Smooth muscle cell (in vitro differentiated cells): ENCODE measurements around the gene SHROOM3. TPM values are rescaled to one million over a fixed set of nuclear protein-coding genes. Genes with fewer than 3 reads are reported as not detected.

Source experiments
- DNase-seq: peaks from one replicate; lab custom pipeline; 2025; ENCODE audit not compliant: unreplicated experiment; lab: John Stamatoyannopoulos, UW
- H2AFZ ChIP-seq: fragments of 200-600 bp; sonication (generic); 2 replicates; pipeline ENCODE4 v1.6.0; 2016; ENCODE audit warnings: antibody characterized with exemption, low read depth, mild to moderate bottlenecking
- H3F3A ChIP-seq: fragments of 200-600 bp; sonication (generic); 2 replicates; pipeline ENCODE4 v1.6.0; 2017; ENCODE audit warnings: antibody characterized with exemption, low read depth
- H3K27ac ChIP-seq: fragments of 200-600 bp; sonication (generic); 2 replicates; pipeline ENCODE4 v1.5.1; 2016; ENCODE audit warnings: low read depth, mild to moderate bottlenecking
- H3K27me3 ChIP-seq: fragments of 200-600 bp; sonication (generic); 2 replicates; pipeline ENCODE4 v1.6.1; 2016; ENCODE audit warnings: low read depth, mild to moderate bottlenecking
- H3K36me3 ChIP-seq: fragments of 200-600 bp; sonication (generic); 2 replicates; pipeline ENCODE4 v1.5.1; 2016; ENCODE audit warnings: low read depth
- H3K4me1 ChIP-seq: fragments of 200-600 bp; sonication (generic); 2 replicates; pipeline ENCODE4 v1.5.1; 2016; ENCODE audit warnings: low read depth
- H3K4me2 ChIP-seq: fragments of 200-600 bp; sonication (generic); 2 replicates; pipeline ENCODE4 v1.6.0; 2016; ENCODE audit warnings: mild to moderate bottlenecking
- H3K4me3 ChIP-seq: fragments of 200-600 bp; sonication (generic); 2 replicates; pipeline ENCODE4 v1.5.1; 2016; ENCODE audit warnings: mild to moderate bottlenecking
- H3K79me2 ChIP-seq: fragments of 200-600 bp; sonication (generic); 2 replicates; pipeline ENCODE4 v1.6.0; 2016; ENCODE audit warnings: low read depth, mild to moderate bottlenecking
- H3K9ac ChIP-seq: fragments of 200-600 bp; sonication (generic); 2 replicates; pipeline ENCODE4 v1.6.0; 2016; ENCODE audit warnings: low read depth
- H3K9me3 ChIP-seq: fragments of 200-600 bp; sonication (generic); replicated peaks from 2 replicates; pipeline ENCODE4 v1.5.1; 2016; ENCODE audit warnings: low read depth
- H4K20me1 ChIP-seq: fragments of 200-600 bp; sonication (generic); 2 replicates; pipeline ENCODE4 v1.6.0; 2016; ENCODE audit warnings: low read depth
- WGBS: methylation state at CpG from one replicate; pipeline ENCODE4 v1.1.7; 2016; ENCODE audit warnings: low lambda C conversion rate; 5-methylcytosine and 5-hydroxymethylcytosine counted together
- polyA plus RNA-seq: library from polyadenylated mRNA; unstranded; fragments of >200 nt; fragmentation: Nextera tagmentation; extraction: Ambion mirVana; gene quantifications from 2 replicates; pipeline ENCODE4 v1.2.1, GENCODE V29; 2016
- total RNA-seq: library from RNA; depleted of rRNA; stranded (reverse); fragments of >200 nt; gene quantifications from 2 replicates; pipeline ENCODE4 v1.2.3, GENCODE V29; 2014
- TF ChIP-seq, protein P1 (sequence below): fragments of 200-600 bp; sonication (generic); IDR thresholded peaks from 2 replicates; pipeline ENCODE4 v1.5.1; 2017; ENCODE audit warnings: borderline replicate concordance, mild to moderate bottlenecking, antibody characterized with exemption; ENCODE audit not compliant: insufficient read depth, poor library complexity, severe bottlenecking

SHROOM3 gene
- total and polyA plus RNA-seq, 2 experiments from 2014 or later = 10.0 to 31.9 TPM

DNA sequence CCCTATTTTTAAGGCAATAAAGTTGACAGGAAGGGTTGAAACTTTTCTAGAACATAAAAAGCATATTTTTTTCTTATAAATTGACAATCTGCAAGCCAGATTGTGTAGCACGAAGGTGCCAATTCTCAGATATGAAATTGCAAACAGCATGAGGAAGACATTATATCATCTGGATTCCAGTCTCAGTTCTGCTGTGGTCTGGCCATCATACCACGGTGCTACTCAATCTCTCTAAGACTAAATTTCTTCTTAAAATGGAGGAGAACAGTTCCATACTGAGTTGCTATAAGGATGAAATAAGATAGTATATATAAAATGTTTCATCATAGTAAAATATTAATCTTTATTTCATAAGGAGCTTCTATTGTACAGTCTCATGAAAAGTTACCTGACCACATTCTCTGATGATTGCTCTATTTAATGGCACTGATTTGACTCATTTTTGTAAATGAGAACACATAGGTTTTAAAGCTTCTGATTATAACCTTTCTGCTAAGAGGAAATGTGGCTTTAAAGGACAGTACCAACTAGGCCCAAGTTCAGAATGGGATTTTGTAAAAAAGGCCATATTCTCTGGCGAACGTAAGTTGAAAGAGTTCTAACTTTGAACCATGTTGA is 127.9 kb downstream of the SHROOM3 start:
- DNase-seq = no peak
- 80% methylated on average over 4 of the region's 4 CpGs for WGBS
- H3K4me3 ChIP-seq = no peak overlapping the region
- no peaks in the 10 kb centered on the region for H3K79me2 ChIP-seq
- H3K4me2 ChIP-seq = peak overlapping the region; percentile 64
- peak overlapping the region; percentile 87 for H3K27ac ChIP-seq
- H4K20me1 ChIP-seq = no peaks in the 10 kb centered on the region
- H3K4me1 ChIP-seq = peaks cover 37% of the 10 kb centered on the region
- peak overlapping the region; percentile 33 for H3K9ac ChIP-seq
- H3F3A ChIP-seq = no peaks in the 10 kb centered on the region
- H3K36me3 ChIP-seq = no peaks in the 10 kb centered on the region
- peak overlapping the region; percentile 38 for H2AFZ ChIP-seq
- H3K9me3 ChIP-seq = no peaks in the 10 kb centered on the region
- no peaks in the 10 kb centered on the region for H3K27me3 ChIP-seq
- TF ChIP-seq, protein P1, sequence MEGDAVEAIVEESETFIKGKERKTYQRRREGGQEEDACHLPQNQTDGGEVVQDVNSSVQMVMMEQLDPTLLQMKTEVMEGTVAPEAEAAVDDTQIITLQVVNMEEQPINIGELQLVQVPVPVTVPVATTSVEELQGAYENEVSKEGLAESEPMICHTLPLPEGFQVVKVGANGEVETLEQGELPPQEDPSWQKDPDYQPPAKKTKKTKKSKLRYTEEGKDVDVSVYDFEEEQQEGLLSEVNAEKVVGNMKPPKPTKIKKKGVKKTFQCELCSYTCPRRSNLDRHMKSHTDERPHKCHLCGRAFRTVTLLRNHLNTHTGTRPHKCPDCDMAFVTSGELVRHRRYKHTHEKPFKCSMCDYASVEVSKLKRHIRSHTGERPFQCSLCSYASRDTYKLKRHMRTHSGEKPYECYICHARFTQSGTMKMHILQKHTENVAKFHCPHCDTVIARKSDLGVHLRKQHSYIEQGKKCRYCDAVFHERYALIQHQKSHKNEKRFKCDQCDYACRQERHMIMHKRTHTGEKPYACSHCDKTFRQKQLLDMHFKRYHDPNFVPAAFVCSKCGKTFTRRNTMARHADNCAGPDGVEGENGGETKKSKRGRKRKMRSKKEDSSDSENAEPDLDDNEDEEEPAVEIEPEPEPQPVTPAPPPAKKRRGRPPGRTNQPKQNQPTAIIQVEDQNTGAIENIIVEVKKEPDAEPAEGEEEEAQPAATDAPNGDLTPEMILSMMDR = no peak

DNA sequence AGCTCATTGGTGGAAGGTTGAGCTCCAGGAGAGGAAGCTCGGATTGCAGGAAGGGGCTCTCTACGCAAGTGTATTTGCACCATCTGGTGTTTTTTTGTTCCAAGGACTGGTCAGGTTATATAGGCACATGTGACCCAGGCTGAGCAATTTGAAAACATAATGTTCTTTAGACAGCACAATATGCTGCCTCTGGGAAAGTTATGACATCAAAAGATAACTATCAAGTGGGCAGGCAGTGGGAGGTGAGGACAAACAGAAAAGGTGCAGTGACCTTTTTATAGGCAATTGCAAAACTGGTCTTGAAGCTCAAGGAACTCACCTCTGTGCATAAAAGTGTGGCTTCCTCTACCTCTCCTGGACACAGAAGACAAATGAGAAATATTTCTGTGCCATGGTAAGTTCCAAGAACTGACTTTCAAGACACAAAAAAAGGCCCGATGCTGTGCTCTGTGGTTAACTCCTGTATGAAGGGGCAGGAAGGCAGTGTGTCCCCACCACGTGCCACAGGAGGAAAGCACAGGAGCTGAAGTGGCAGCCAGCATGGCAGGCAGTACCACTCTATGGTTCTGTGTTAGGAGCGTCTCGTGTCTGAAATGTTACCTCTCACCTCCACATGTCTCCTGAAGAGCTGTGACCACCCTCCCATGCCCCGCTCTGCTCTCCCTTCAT is 128.6 kb downstream of the SHROOM3 start:
- Histone ChIP-seq H3K36me3 (no peaks in the 10 kb centered on the region), H3K9ac (no peak overlapping the region), H3K4me3 (no peak overlapping the region), H3K27ac (peak overlapping the region; percentile 87), H4K20me1 (no peaks in the 10 kb centered on the region), H3K4me1 (peaks cover 31% of the 10 kb centered on the region), H3K79me2 (no peaks in the 10 kb centered on the region), H3K4me2 (peak overlapping the region; percentile 31), H3F3A (no peaks in the 10 kb centered on the region), H3K27me3 (no peaks in the 10 kb centered on the region), H3K9me3 (no peaks in the 10 kb centered on the region), H2AFZ (peak overlapping the region; percentile 38)
- DNase-seq = no peak
- 87% methylated on average over 7 of the region's 7 CpGs for WGBS
- TF ChIP-seq, protein P1 = no peak

DNA sequence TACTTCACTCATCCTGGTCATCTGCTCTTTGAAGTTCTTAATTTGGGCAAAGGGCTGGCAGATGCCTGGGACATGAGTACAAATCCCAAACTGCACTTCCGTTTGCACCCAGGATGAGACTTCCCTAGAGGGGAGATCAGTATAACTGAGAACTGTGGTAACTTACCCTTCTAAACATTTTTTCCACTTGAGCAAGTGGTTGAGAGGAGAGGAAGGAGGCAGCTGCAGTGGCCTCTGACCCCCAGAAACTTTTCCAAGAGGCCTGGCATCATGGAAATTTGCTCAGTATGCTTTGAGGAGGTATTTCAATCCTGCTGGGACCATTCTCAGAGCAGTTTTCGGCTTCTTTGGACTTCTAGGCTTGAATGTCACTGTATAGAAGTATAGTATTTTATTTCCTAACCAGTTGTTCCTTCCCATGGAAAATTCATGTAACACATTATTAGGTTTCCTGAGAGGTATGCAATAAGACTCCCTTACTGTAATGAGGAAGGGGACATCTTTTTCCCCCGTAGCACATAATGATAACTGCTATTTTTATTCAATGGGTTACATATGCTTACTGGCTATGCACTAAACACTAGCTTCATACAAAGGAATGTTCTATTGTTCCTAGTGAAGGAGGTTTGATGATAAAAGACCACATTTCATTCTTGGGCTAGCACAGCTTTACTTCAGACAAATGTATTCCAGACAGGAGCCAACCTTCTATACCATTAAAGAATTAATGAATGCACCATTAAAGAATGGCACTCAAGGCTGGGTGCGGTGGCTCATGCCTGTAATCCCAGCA is 129.3 kb downstream of the SHROOM3 start:
- DNase-seq = no peak
- TF ChIP-seq, protein P1 = no peak
- H3K9me3 ChIP-seq = no peaks in the 10 kb centered on the region
- H3K9ac ChIP-seq = no peak overlapping the region
- WGBS = 89% methylated on average over 4 of the region's 4 CpGs
- no peaks in the 10 kb centered on the region for H3K36me3 ChIP-seq
- no peak overlapping the region for H3K4me2 ChIP-seq
- H3K27me3 ChIP-seq = no peaks in the 10 kb centered on the region
- no peak overlapping the region for H3K27ac ChIP-seq
- H3F3A ChIP-seq = no peaks in the 10 kb centered on the region
- no peaks in the 10 kb centered on the region for H4K20me1 ChIP-seq
- H3K4me3 ChIP-seq = no peak overlapping the region
- no peak overlapping the region for H2AFZ ChIP-seq
- H3K4me1 ChIP-seq = peaks cover 24% of the 10 kb centered on the region
- no peaks in the 10 kb centered on the region for H3K79me2 ChIP-seq
